GM12875 (cell line): ENCODE results near the gene GOLGA6L7.
"Not testable (repeated sequence)": the region's sequence is repeated elsewhere in the genome, so short reads cannot be mapped to it uniquely, and the experiment has no call there.

ENCODE experiments used
- H3K4me3 ChIP-seq: one replicate; pipeline ENCODE4 v1.5.1; 2011; ENCODE audit warnings: low read depth, low read length, control low read depth
- TF ChIP-seq, protein P1 (sequence below): IDR thresholded peaks from 2 replicates; pipeline ENCODE4 v1.5.1; 2011; ENCODE audit warnings: low read depth, mild to moderate bottlenecking, control low read depth, inconsistent platforms, low read length, moderate library complexity, borderline replicate concordance; ENCODE audit not compliant: insufficient read depth

Gene GOLGA6L7

DNA sequence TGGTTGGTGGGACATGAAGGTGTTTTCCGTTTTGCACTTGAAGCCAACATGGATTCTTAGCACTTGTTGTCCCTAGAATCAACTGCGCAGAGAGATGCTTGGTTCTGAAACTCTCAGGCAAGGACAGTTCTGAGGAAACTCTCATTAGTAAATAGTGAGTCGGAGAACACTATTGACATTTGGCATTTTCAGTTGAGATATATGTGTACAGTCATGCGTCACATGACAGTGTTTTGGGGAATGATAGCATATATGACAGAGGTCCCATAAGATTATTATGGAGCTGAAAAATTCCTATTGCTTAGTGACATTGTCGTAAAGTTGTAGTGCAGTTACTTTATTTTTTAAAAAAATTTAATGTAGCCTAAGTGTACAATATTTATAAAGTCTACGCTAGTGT lies 43.1 kb upstream of the GOLGA6L7 start:
- TF ChIP-seq, protein P1, sequence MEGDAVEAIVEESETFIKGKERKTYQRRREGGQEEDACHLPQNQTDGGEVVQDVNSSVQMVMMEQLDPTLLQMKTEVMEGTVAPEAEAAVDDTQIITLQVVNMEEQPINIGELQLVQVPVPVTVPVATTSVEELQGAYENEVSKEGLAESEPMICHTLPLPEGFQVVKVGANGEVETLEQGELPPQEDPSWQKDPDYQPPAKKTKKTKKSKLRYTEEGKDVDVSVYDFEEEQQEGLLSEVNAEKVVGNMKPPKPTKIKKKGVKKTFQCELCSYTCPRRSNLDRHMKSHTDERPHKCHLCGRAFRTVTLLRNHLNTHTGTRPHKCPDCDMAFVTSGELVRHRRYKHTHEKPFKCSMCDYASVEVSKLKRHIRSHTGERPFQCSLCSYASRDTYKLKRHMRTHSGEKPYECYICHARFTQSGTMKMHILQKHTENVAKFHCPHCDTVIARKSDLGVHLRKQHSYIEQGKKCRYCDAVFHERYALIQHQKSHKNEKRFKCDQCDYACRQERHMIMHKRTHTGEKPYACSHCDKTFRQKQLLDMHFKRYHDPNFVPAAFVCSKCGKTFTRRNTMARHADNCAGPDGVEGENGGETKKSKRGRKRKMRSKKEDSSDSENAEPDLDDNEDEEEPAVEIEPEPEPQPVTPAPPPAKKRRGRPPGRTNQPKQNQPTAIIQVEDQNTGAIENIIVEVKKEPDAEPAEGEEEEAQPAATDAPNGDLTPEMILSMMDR, result no peak

DNA sequence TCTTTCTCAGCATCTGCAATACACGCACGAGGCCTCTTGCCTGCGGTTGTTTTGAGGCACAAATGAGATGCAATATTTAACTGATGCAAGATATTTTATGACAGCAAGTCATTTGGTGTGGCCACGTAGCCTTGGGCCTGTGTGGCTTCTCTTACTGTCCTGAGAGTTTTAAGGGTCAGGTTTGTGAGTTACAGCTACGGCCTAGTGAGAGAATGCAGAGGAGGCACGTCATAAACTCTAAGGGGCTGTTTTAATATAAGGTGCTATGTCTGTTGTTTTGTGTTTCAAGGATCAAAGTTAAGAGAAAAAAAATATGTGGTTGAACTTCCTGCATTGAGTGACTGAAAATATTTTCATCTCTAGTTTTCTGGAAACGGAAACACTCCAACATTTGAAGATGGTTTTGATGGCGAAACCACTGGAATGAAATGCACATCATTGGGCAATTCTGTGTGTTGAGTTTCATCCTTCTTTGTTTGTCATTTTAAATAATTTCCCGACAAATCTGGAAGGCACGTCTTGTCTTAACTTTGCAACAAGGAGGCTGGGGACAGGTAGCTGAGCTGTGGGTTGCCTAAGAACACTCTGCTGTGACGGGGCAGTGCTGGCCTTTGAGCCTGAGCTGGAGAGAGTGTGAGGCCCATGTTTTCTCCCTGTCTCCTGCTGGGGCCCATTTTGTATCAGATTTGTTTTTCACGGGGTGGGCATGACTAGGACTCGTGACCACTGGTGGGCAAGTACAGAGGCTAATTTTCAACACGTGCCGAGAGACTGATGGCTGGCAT lies 42.5 kb upstream of the GOLGA6L7 start:
- H3K4me3 ChIP-seq, result no peak overlapping the region
- TF ChIP-seq, protein P1, result no peak

More for the DNA sequence above, 43.1 kb upstream of the GOLGA6L7 start:
- H3K4me3 ChIP-seq, result no peak overlapping the region

- H3K4me3 ChIP-seq, result not testable (repeated sequence)
These were observed 41.8 kb upstream of the GOLGA6L7 start for GRCh38 chr15:28890291-28890690.

DNA sequence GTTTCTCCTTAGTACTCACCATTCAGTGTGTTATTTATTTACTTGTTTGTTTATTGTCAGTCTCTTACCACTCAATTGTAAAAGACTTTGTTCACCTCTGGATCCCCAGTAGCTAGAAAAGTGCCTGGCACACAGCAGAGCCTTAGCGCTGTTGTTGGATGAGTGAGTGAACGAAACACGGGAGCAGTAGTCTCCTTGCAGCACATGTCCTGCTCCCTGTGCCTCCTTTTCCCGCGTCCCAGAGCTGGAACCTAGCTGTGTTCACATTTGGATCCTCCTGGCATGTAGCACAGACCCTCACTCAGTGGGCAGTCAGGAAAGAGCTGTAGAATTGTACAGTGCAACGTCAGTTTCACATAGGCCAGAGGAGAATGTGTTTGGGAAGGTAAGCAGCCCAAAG lies 41.4 kb upstream of the GOLGA6L7 start:
- H3K4me3 ChIP-seq, result not testable (repeated sequence)

GRCh38 chr15:28889346-28889745 lies 40.9 kb upstream of the GOLGA6L7 start:
- TF ChIP-seq, protein P1, result no peak
- no peak overlapping the region for H3K4me3 ChIP-seq

DNA sequence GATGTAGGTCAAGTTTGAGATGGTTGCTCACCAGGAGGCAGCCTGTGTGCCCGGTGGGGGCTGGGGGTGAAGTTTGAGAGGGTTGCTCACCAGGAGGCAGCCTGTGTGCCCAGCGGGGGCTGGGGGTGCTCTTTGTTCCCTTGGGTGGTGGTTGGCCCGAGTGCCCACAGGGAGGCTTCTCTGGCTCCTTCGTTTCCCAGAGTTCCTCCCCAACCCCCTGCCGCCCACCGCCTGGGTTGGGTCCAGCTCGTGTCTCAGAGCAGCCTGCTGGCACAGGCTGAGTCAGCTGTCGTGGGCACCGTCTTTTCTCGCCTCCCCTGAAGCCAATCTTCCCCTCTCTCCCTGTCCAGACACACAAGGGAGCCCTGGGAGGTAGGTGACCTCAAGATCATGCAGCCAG lies 40.5 kb upstream of the GOLGA6L7 start:
- H3K4me3 ChIP-seq, result no peak overlapping the region
- TF ChIP-seq, protein P1, result no peak

DNA sequence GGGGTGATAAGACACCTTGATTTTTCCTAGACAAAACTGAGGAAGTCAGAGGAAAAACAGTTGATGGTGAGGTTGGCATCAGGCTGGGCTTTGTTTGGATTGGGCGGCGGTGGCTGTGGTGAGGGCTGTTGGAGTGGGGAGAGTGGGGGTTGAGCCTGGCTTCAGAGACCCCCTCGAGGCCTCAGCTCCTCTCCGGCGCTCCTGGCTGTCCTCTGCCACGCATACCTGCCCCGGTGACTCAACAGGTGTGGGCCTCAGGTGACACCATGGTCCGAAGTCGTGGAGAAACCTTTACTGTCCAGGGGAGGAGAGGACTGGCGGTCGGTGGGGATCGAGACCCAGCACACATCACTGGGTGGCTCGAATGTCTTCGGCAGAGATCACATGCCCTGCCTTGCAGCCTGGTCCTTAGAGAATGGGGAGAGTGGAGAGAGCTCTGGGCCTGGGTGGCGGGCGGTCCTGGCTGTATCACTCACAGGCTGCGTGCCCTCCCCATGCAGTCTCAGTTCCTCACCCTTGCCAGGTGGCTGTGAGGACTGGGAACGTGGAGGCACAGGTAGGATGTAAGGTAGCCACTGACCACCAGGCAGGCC lies 40.0 kb upstream of the GOLGA6L7 start:
- no peak overlapping the region for H3K4me3 ChIP-seq
- TF ChIP-seq, protein P1, result no peak
